Stomach (tissue), 9 donors: ENCODE data around the gene AGPAT2. TPM values are rescaled to one million over a fixed set of nuclear protein-coding genes. Genes with fewer than 3 reads are reported as not detected.
"Not testable (repeated sequence)": the region's sequence is repeated elsewhere in the genome, so short reads cannot be mapped to it uniquely, and the experiment has no call there.

Source experiments
- DNase-seq, 2 donors: peaks; one replicate each; pipeline versions ENCODE4 v3.0.0 to v3.0.0-alpha.2; 2013 to 2019
- H3K27ac ChIP-seq, 5 donors: fragments of 200-600 bp in 4 of 5; sonication (generic) in 4 of 5; one replicate each; pipeline ENCODE4 v1.5.1; 2013 to 2019; ENCODE audit warnings: mild to moderate bottlenecking in 1 of 5, moderate library complexity in 1 of 5
- H3K27me3 ChIP-seq, 3 donors: fragments of 200-600 bp; sonication (generic); one replicate each; pipeline ENCODE4 v1.5.1; 2017 to 2019; ENCODE audit warnings: mixed run types in 1 of 3
- H3K36me3 ChIP-seq, 4 donors: fragments of 200-600 bp; sonication (generic); 1 replicate in 3 of 4; 2 replicates in 1 of 4; pipeline ENCODE4 v1.5.1; 2016 to 2019
- H3K4me1 ChIP-seq, 4 donors: fragments of 200-600 bp; sonication (generic); one replicate each; pipeline ENCODE4 v1.5.1; 2016 to 2019
- H3K4me3 ChIP-seq, 4 donors: fragments of 200-600 bp; sonication (generic) in 3 of 4; one replicate each; pipeline ENCODE4 v1.5.1; 2016 to 2019; ENCODE audit warnings: mild to moderate bottlenecking in 1 of 4
- H3K9me3 ChIP-seq, 4 donors: fragments of 200-600 bp; sonication (generic); one replicate each; pipeline ENCODE4 v1.5.1; 2016 to 2019
- EP300 ChIP-seq: sonication (generic); formaldehyde crosslinking; IDR thresholded peaks from one replicate; pipeline ENCODE4 v1.6.1; 2017; ENCODE audit warnings: antibody characterized with exemption
- POLR2A ChIP-seq, 4 donors: fragments of 450-650 bp; IDR thresholded peaks; one replicate each; pipeline ENCODE4 v1.6.1; 2016; ENCODE audit warnings: antibody characterized with exemption in 4 of 4, control low read depth in 2 of 4, mild to moderate bottlenecking in 1 of 4, moderate library complexity in 1 of 4
- POLR2AphosphoS5 ChIP-seq, 3 donors: sonication (generic); formaldehyde crosslinking; IDR thresholded peaks; one replicate each; pipeline ENCODE4 v1.6.1; 2016; ENCODE audit warnings: antibody characterized with exemption in 3 of 3
- WGBS, 5 donors: extraction: QIAGEN DNeasy Blood & Tissue Kit in 3 of 5; methylation state at CpG; one replicate each; pipeline versions ENCODE4 v1.1.5 to v1.1.7; 2013 to 2018; 5-methylcytosine and 5-hydroxymethylcytosine counted together
- intact Hi-C: fragments of 100-400 bp; cut with DNase I; formaldehyde crosslinking; loops from one replicate; pipeline ENCODE4 v1.15.1; 2023; ENCODE audit warnings: low total_unique reads
- polyA plus RNA-seq, 3 donors: library from polyadenylated mRNA; stranded (reverse); fragments of 200-250 nt; gene quantifications; one replicate each; pipeline ENCODE4 v1.2.3, GENCODE V29; 2013
- total RNA-seq, 5 donors: library from RNA; depleted of rRNA; stranded (reverse); fragments of >200 nt; gene quantifications; one replicate each; pipeline versions ENCODE4 v1.1.0 to v1.2.3, GENCODE V29; 2014 to 2016
- TF ChIP-seq, protein P1 (sequence below), 7 experiments: fragments of 450-650 bp in 4 of 7; fragments of 200-600 bp in 3 of 7; sonication (generic) in 3 of 7; IDR thresholded peaks; one replicate each; pipeline ENCODE4 v1.5.1; 2016 to 2019; ENCODE audit warnings: antibody characterized with exemption in 7 of 7, control low read depth in 2 of 7, mild to moderate bottlenecking in 1 of 7
- donor health status: healthy with polysubstance abuse.
- donor health status: Bipolar disorder and iron deficiency.
- donor health status: healthy.

Gene AGPAT2
- total and polyA plus RNA-seq, 8 donors = 32.7 to 135 (median 72.0) TPM

DNA sequence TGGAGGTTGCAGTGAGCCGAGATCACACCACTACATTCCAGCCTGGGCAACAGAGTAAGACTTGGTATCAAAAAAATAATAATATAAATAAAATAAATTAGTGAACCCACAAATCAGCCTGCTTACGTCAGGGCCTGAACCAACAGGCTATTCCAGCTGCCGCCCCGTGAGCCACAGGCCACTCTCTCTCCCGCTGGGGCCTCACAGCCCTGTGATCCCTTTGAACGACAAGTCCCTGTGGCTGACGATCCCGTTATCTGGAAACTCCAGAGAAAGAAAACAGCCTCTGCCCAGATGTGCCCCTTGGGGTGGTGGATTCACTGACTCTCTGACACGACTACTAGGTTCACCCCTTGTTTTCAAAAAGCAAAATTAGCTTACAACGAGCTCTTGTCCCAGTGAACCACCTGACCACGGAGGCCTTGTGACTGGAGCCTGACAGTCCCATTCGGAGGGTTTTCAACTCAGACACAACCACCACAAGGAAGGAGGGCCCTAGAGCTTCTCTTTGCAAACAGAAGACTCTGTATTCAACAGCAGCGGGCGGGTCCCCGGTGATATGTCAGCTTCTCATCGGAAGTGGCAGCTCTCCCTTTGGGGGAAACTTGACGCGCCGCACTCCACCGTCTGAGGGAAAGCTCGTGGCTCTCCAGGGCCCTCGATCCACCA lies 20.7 kb upstream of the AGPAT2 start:
- Histone ChIP-seq H3K9me3 (no peaks in the 10 kb centered on the region), H3K27me3 (peaks cover 6 to 25% (median 13%) of the 10 kb centered on the region in 3 donors)
- 80 to 86% (median 82%) methylated on average over 19 to 22 of the region's 22 CpGs for WGBS, 5 donors

GRCh38 chr9:136707011-136707410 lies 19.8 kb upstream of the AGPAT2 start:
- intact Hi-C loops = no loop called here
- DNase-seq = no peak
- Histone ChIP-seq H3K27me3 (peaks cover 4 to 19% (median 6%) of the 10 kb centered on the region in 3 donors), H3K9me3 (no peaks in the 10 kb centered on the region), H3K36me3 (no peaks in the 10 kb centered on the region), H3K4me1 (peaks cover 5 to 7% (median 6%) of the 10 kb centered on the region in 4 donors), H3K27ac (no peak overlapping the region), H3K4me3 (no peak overlapping the region)
- WGBS, 5 donors = 89 to 95% (median 92%) methylated on average over 4 to 7 of the region's 7 CpGs
- TF ChIP-seq POLR2AphosphoS5 (IDR thresholded peaks at IDR 0.05) = no peak
- TF ChIP-seq POLR2A (IDR thresholded peaks at IDR 0.05) = no peak
- TF ChIP-seq EP300 = no peak
- TF ChIP-seq, protein P1, sequence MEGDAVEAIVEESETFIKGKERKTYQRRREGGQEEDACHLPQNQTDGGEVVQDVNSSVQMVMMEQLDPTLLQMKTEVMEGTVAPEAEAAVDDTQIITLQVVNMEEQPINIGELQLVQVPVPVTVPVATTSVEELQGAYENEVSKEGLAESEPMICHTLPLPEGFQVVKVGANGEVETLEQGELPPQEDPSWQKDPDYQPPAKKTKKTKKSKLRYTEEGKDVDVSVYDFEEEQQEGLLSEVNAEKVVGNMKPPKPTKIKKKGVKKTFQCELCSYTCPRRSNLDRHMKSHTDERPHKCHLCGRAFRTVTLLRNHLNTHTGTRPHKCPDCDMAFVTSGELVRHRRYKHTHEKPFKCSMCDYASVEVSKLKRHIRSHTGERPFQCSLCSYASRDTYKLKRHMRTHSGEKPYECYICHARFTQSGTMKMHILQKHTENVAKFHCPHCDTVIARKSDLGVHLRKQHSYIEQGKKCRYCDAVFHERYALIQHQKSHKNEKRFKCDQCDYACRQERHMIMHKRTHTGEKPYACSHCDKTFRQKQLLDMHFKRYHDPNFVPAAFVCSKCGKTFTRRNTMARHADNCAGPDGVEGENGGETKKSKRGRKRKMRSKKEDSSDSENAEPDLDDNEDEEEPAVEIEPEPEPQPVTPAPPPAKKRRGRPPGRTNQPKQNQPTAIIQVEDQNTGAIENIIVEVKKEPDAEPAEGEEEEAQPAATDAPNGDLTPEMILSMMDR (IDR thresholded peaks at IDR 0.05) = no peak

More for the DNA sequence above, 20.7 kb upstream of the AGPAT2 start:
- Histone ChIP-seq H3K27ac (no peak overlapping the region), H3K4me3 (no peak overlapping the region), H3K36me3 (no peaks in the 10 kb centered on the region), H3K4me1 (peaks cover 11 to 15% (median 14%) of the 10 kb centered on the region in 4 donors)
- DNase-seq = no peak
- intact Hi-C loops = no loop called here
- TF ChIP-seq EP300 (no peak), POLR2A (IDR thresholded peaks at IDR 0.05) (no peak), POLR2AphosphoS5 (IDR thresholded peaks at IDR 0.05) (no peak)
- TF ChIP-seq, protein P1 (IDR thresholded peaks at IDR 0.05) = no peak

DNA sequence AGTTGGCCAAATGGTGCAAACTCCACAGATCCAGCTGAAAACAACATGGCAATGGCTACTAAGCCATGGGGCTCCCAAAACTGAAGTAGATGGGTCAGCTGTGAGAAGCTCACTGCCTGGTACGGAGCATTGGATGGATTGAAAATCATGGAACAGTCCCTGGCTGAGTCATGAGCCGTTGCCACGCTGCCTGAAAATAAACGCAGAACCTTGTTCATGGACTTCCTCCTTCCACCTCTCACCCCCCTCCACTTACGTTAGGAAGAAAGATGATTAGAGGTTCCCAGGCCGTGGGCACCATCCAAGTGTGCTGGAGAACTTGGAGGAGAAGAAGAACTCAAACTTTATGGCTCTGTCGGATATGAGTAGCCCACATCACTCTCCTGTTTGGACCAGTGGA lies 18.3 kb upstream of the AGPAT2 start:
- intact Hi-C loops = no loop called here
- 29 to 40% (median 36%) methylated on average over 7 of the region's 7 CpGs for WGBS, 5 donors
- peaks cover 0 to 24% (median 0%) of the 10 kb centered on the region in 3 donors for H3K27me3 ChIP-seq

DNA sequence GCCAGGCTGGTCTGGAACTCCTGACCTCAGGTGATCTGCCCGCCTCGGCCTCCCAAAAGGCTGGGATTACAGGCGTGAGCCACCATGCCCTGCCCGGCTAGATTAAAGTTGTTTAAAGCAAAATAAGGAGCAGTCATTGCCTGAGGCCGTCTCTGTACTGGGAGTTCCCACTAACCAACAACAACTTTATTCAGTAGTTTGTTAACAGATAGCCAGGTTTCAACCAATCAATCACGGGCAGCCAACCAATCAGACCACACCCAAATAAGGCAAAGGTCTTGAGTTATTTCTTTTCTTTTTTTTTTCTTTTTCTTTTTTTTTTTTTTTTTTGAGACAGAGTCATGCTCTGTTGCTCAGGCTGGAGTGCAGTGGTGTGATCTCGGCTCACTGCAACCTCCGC lies 17.5 kb upstream of the AGPAT2 start:
- peaks cover 7 to 11% (median 9%) of the 10 kb centered on the region in 4 donors for H3K4me1 ChIP-seq
- peaks cover 0 to 32% (median 4%) of the 10 kb centered on the region in 3 donors for H3K27me3 ChIP-seq
- H3K9me3 ChIP-seq, DNase-seq, H3K4me3 ChIP-seq, H3K36me3 ChIP-seq, H3K27ac ChIP-seq, intact Hi-C loops: not testable (repeated sequence)
- WGBS, 5 donors = 68 to 82% (median 75%) methylated on average over 8 of the region's 8 CpGs

More for the DNA sequence above, 18.3 kb upstream of the AGPAT2 start:
- H3K4me1 ChIP-seq = peaks cover 3 to 6% (median 6%) of the 10 kb centered on the region in 4 donors
- H3K9me3 ChIP-seq = no peaks in the 10 kb centered on the region
- H3K27ac ChIP-seq = no peak overlapping the region
- H3K4me3 ChIP-seq = no peak overlapping the region
- H3K36me3 ChIP-seq = no peaks in the 10 kb centered on the region
- no peak for TF ChIP-seq EP300
- TF ChIP-seq POLR2A (IDR thresholded peaks at IDR 0.05) = no peak
- no peak for DNase-seq

DNA sequence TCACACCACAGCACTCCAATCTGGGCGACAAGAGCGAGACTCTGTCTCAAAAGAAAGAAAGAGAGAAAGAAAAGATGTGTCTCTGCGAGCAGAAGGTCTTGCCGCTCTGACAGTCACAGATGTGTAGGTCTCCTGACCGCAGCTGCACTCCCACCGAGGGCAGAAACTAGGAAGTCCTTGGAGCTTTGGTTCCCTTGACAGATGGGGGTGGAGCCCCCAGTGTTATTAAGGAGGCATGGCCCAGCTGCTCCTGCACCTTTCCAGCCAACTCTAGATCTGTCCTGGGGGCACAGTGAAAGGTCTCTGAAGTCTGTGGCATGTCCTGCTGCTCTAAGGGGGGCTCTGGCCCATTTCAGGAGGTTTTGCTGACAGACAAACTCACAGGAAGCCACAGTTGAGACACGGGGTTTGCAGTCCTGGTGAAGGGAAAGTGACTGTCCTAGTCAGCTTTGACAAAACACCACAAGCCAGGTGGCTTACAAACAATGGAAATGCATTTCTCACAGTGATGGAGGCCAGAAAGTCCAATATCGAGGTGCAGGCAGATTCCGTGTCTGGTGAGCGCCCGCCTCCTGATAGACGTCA lies 16.1 kb upstream of the AGPAT2 start:
- Histone ChIP-seq H3K4me3 (no peak overlapping the region), H3K9me3 (no peaks in the 10 kb centered on the region), H3K4me1 (peaks cover 7 to 11% (median 9%) of the 10 kb centered on the region in 4 donors), H3K36me3 (no peaks in the 10 kb centered on the region), H3K27me3 (peaks cover 0 to 27% (median 4%) of the 10 kb centered on the region in 3 donors), H3K27ac (no peak overlapping the region)
- TF ChIP-seq, protein P1 (IDR thresholded peaks at IDR 0.05) = no peak
- no peak for TF ChIP-seq POLR2AphosphoS5 (IDR thresholded peaks at IDR 0.05)
- TF ChIP-seq POLR2A (IDR thresholded peaks at IDR 0.05) = no peak
- TF ChIP-seq EP300 = no peak
- no peak for DNase-seq
- 82 to 85% (median 83%) methylated on average over 12 of the region's 12 CpGs for WGBS, 5 donors
- intact Hi-C loops = no loop called here
